Measurements from ENCODE around the gene HEMGN.
A peak's percentile ranks its signal among the peaks of the same experiment; 100 is the strongest.

The HEMGN gene

GRCh38 chr9:97904725-97905124 lies 33.2 kb downstream of the HEMGN start:
- Histone ChIP-seq H3K9ac (ENCODE audit: low read length in 5 of 5) (no peak overlapping the region), H3K36me3 (ENCODE audit: control insufficient read depth in 5 of 5, insufficient read depth in 5 of 5, low read length in 5 of 5) (peaks cover 9 to 23% (median 14%) of the 10 kb centered on the region in 5 donors), H3K4me1 (ENCODE audit: control insufficient read depth in 5 of 5, insufficient read depth in 5 of 5, low read length in 5 of 5) (peaks cover 9 to 38% (median 36%) of the 10 kb centered on the region in 5 donors), H3K9me3 (ENCODE audit: control insufficient read depth in 5 of 5, low read length in 5 of 5) (no peaks in the 10 kb centered on the region), H3K27ac (ENCODE audit: low read depth, low read length) (no peak overlapping the region), H3K4me3 (ENCODE audit: low read depth in 1 of 5, low read length in 5 of 5) (no peak overlapping the region), H3K27me3 (ENCODE audit: control insufficient read depth in 5 of 5, insufficient read depth in 4 of 5, low read length in 5 of 5) (no peaks in the 10 kb centered on the region)

- Histone ChIP-seq H3K9me3 (ENCODE audit: control insufficient read depth in 5 of 5, low read length in 5 of 5) (no peaks in the 10 kb centered on the region), H3K4me1 (ENCODE audit: control insufficient read depth in 5 of 5, insufficient read depth in 5 of 5, low read length in 5 of 5) (peaks cover 9 to 38% (median 36%) of the 10 kb centered on the region in 5 donors), H3K27me3 (ENCODE audit: control insufficient read depth in 5 of 5, insufficient read depth in 4 of 5, low read length in 5 of 5) (no peaks in the 10 kb centered on the region), H3K9ac (ENCODE audit: low read length in 5 of 5) (no peak overlapping the region), H3K4me3 (ENCODE audit: low read depth in 1 of 5, low read length in 5 of 5) (no peak overlapping the region), H3K36me3 (ENCODE audit: control insufficient read depth in 5 of 5, insufficient read depth in 5 of 5, low read length in 5 of 5) (peaks cover 3 to 8% (median 4%) of the 10 kb centered on the region in 5 donors), H3K27ac (ENCODE audit: low read depth, low read length) (no peak overlapping the region)
Measured at GRCh38 chr9:97903177-97903576, 34.8 kb downstream of the HEMGN start.

- H3K4me3 ChIP-seq (ENCODE audit: low read depth in 1 of 5, low read length in 5 of 5) = peak overlapping the region in 1 of 5 donors; percentile 19
- no peaks in the 10 kb centered on the region for H3K9me3 ChIP-seq (ENCODE audit: control insufficient read depth in 5 of 5, low read length in 5 of 5)
- H3K27ac ChIP-seq (ENCODE audit: low read depth, low read length) = no peak overlapping the region
- H3K36me3 ChIP-seq (ENCODE audit: control insufficient read depth in 5 of 5, insufficient read depth in 5 of 5, low read length in 5 of 5) = peaks cover 4 to 7% (median 4%) of the 10 kb centered on the region in 5 donors
- no peaks in the 10 kb centered on the region for H3K27me3 ChIP-seq (ENCODE audit: control insufficient read depth in 5 of 5, insufficient read depth in 4 of 5, low read length in 5 of 5)
- peak overlapping the region in 1 of 5 donors; percentile 13 for H3K9ac ChIP-seq (ENCODE audit: low read length in 5 of 5)
- H3K4me1 ChIP-seq (ENCODE audit: control insufficient read depth in 5 of 5, insufficient read depth in 5 of 5, low read length in 5 of 5) = peaks cover 4 to 23% (median 18%) of the 10 kb centered on the region in 5 donors
Measured at GRCh38 chr9:97900738-97901565, 37.0 kb downstream of the HEMGN start.

- Histone ChIP-seq H3K27me3 (ENCODE audit: control insufficient read depth in 5 of 5, insufficient read depth in 4 of 5, low read length in 5 of 5) (no peaks in the 10 kb centered on the region), H3K4me1 (ENCODE audit: control insufficient read depth in 5 of 5, insufficient read depth in 5 of 5, low read length in 5 of 5) (peaks cover 4 to 15% (median 13%) of the 10 kb centered on the region in 5 donors), H3K27ac (ENCODE audit: low read depth, low read length) (no peak overlapping the region), H3K36me3 (ENCODE audit: control insufficient read depth in 5 of 5, insufficient read depth in 5 of 5, low read length in 5 of 5) (peaks cover 4 to 9% (median 4%) of the 10 kb centered on the region in 5 donors), H3K9me3 (ENCODE audit: control insufficient read depth in 5 of 5, low read length in 5 of 5) (no peaks in the 10 kb centered on the region), H3K4me3 (ENCODE audit: low read depth in 1 of 5, low read length in 5 of 5) (peak overlapping the region in 1 of 5 donors; percentile 19), H3K9ac (ENCODE audit: low read length in 5 of 5) (peak overlapping the region in 1 of 5 donors; percentile 13)
Measured at GRCh38 chr9:97900103-97900737, 37.8 kb downstream of the HEMGN start.

GRCh38 chr9:97895695-97896332 lies 42.2 kb downstream of the HEMGN start:
- peaks cover 0 to 6% (median 0%) of the 10 kb centered on the region in 5 donors for H3K36me3 ChIP-seq (ENCODE audit: control insufficient read depth in 5 of 5, insufficient read depth in 5 of 5, low read length in 5 of 5)
- peaks cover 0 to 7% (median 5%) of the 10 kb centered on the region in 5 donors for H3K9me3 ChIP-seq (ENCODE audit: control insufficient read depth in 5 of 5, low read length in 5 of 5)
- peaks cover 4 to 23% (median 22%) of the 10 kb centered on the region in 5 donors for H3K4me1 ChIP-seq (ENCODE audit: control insufficient read depth in 5 of 5, insufficient read depth in 5 of 5, low read length in 5 of 5)
- no peaks in the 10 kb centered on the region for H3K27me3 ChIP-seq (ENCODE audit: control insufficient read depth in 5 of 5, insufficient read depth in 4 of 5, low read length in 5 of 5)
- H3K27ac ChIP-seq (ENCODE audit: low read depth, low read length) = no peak overlapping the region
- no peak overlapping the region for H3K4me3 ChIP-seq (ENCODE audit: low read depth in 1 of 5, low read length in 5 of 5)
- H3K9ac ChIP-seq (ENCODE audit: low read length in 5 of 5) = no peak overlapping the region

GRCh38 chr9:97895211-97895610 lies 42.8 kb downstream of the HEMGN start:
- H3K36me3 ChIP-seq (ENCODE audit: control insufficient read depth in 5 of 5, insufficient read depth in 5 of 5, low read length in 5 of 5) = peaks cover 0 to 6% (median 0%) of the 10 kb centered on the region in 5 donors
- no peak overlapping the region for H3K4me3 ChIP-seq (ENCODE audit: low read depth in 1 of 5, low read length in 5 of 5)

GRCh38 chr9:97892421-97892820 lies 45.6 kb downstream of the HEMGN start:
- peaks cover 0 to 2% (median 0%) of the 10 kb centered on the region in 5 donors for H3K36me3 ChIP-seq (ENCODE audit: control insufficient read depth in 5 of 5, insufficient read depth in 5 of 5, low read length in 5 of 5)
- H3K27ac ChIP-seq (ENCODE audit: low read depth, low read length) = no peak overlapping the region
- H3K9me3 ChIP-seq (ENCODE audit: control insufficient read depth in 5 of 5, low read length in 5 of 5) = peaks cover 0 to 7% (median 5%) of the 10 kb centered on the region in 5 donors
- H3K9ac ChIP-seq (ENCODE audit: low read length in 5 of 5) = no peak overlapping the region
- H3K27me3 ChIP-seq (ENCODE audit: control insufficient read depth in 5 of 5, insufficient read depth in 4 of 5, low read length in 5 of 5) = no peaks in the 10 kb centered on the region
- peaks cover 0 to 25% (median 22%) of the 10 kb centered on the region in 5 donors for H3K4me1 ChIP-seq (ENCODE audit: control insufficient read depth in 5 of 5, insufficient read depth in 5 of 5, low read length in 5 of 5)
- no peak overlapping the region for H3K4me3 ChIP-seq (ENCODE audit: low read depth in 1 of 5, low read length in 5 of 5)

More at GRCh38 chr9:97895211-97895610, 42.8 kb downstream of the HEMGN start:
- H3K27me3 ChIP-seq (ENCODE audit: control insufficient read depth in 5 of 5, insufficient read depth in 4 of 5, low read length in 5 of 5) = no peaks in the 10 kb centered on the region
- H3K9ac ChIP-seq (ENCODE audit: low read length in 5 of 5) = no peak overlapping the region
- H3K4me1 ChIP-seq (ENCODE audit: control insufficient read depth in 5 of 5, insufficient read depth in 5 of 5, low read length in 5 of 5) = peaks cover 2 to 23% (median 22%) of the 10 kb centered on the region in 5 donors
- no peak overlapping the region for H3K27ac ChIP-seq (ENCODE audit: low read depth, low read length)
- H3K9me3 ChIP-seq (ENCODE audit: control insufficient read depth in 5 of 5, low read length in 5 of 5) = peaks cover 0 to 7% (median 5%) of the 10 kb centered on the region in 5 donors

GRCh38 chr9:97891736-97892135 lies 46.2 kb downstream of the HEMGN start:
- Histone ChIP-seq H3K4me1 (ENCODE audit: control insufficient read depth in 5 of 5, insufficient read depth in 5 of 5, low read length in 5 of 5) (peaks cover 0 to 25% (median 22%) of the 10 kb centered on the region in 5 donors), H3K9me3 (ENCODE audit: control insufficient read depth in 5 of 5, low read length in 5 of 5) (peaks cover 0 to 7% (median 5%) of the 10 kb centered on the region in 5 donors), H3K4me3 (ENCODE audit: low read depth in 1 of 5, low read length in 5 of 5) (no peak overlapping the region), H3K9ac (ENCODE audit: low read length in 5 of 5) (no peak overlapping the region), H3K27me3 (ENCODE audit: control insufficient read depth in 5 of 5, insufficient read depth in 4 of 5, low read length in 5 of 5) (no peaks in the 10 kb centered on the region), H3K27ac (ENCODE audit: low read depth, low read length) (no peak overlapping the region), H3K36me3 (ENCODE audit: control insufficient read depth in 5 of 5, insufficient read depth in 5 of 5, low read length in 5 of 5) (peaks cover 0 to 2% (median 0%) of the 10 kb centered on the region in 5 donors)

- H3K4me3 ChIP-seq (ENCODE audit: low read depth in 1 of 5, low read length in 5 of 5) = no peak overlapping the region
- H3K9ac ChIP-seq (ENCODE audit: low read length in 5 of 5) = no peak overlapping the region
- H3K36me3 ChIP-seq (ENCODE audit: control insufficient read depth in 5 of 5, insufficient read depth in 5 of 5, low read length in 5 of 5) = no peaks in the 10 kb centered on the region
- peaks cover 0 to 25% (median 22%) of the 10 kb centered on the region in 5 donors for H3K4me1 ChIP-seq (ENCODE audit: control insufficient read depth in 5 of 5, insufficient read depth in 5 of 5, low read length in 5 of 5)
- H3K27ac ChIP-seq (ENCODE audit: low read depth, low read length) = no peak overlapping the region
- no peaks in the 10 kb centered on the region for H3K27me3 ChIP-seq (ENCODE audit: control insufficient read depth in 5 of 5, insufficient read depth in 4 of 5, low read length in 5 of 5)
- H3K9me3 ChIP-seq (ENCODE audit: control insufficient read depth in 5 of 5, low read length in 5 of 5) = peaks cover 0 to 7% (median 5%) of the 10 kb centered on the region in 5 donors
Measured at GRCh38 chr9:97889941-97890887, 47.8 kb downstream of the HEMGN start.
